GM10847 (cell line): ENCODE results near the gene LRFN3.

Experiments used
- POLR2A ChIP-seq: IDR thresholded peaks from 2 replicates; pipeline ENCODE4 v1.6.1; 2011; ENCODE audit not compliant: insufficient read length; ENCODE audit errors: extremely low read depth

LRFN3 gene

DNA sequence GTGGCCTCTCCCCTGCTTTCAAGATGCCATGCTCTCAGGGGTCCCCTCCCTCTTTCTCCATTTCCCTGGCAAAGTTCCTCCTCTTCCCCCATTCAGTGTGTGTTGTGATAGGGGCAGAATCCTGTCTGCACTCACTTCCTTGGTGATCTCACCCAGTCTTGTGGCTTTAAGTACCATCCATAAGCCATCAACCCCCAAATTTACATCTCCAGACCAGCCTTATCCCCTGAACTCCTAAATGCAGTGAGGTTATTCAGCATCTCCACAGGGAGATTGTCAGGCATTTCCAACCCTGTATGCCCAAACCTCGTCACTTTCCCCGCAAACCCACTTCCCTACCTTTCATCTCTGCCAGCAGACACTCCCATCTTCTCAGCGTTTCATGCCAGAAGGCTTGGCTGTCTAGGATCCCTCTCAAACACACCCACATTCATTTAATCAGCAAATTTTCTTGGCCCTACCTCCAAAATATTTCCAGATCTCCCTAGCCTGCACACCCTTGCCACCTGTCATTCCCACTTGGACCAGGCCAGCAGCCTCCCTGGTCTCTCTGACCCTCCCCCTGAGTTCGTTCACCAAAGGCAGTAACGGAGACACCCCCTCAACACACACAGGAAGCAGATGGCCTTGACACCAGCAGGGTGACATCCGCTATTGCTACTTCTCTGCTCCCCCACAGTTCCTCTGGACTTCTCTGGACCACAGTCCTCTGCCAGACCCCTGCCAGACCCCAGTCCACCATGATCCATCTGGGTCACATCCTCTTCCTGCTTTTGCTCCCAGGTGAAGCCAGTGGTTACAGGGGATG is 34.1 kb upstream of the LRFN3 start, which contains the start of gene HCST:
HCST (plus strand) TSS at position 676 of the 808 bp plus-strand sequence; CDS start at position 741, 65 bp downstream.
- TF ChIP-seq POLR2A: peak; percentile 44

DNA sequence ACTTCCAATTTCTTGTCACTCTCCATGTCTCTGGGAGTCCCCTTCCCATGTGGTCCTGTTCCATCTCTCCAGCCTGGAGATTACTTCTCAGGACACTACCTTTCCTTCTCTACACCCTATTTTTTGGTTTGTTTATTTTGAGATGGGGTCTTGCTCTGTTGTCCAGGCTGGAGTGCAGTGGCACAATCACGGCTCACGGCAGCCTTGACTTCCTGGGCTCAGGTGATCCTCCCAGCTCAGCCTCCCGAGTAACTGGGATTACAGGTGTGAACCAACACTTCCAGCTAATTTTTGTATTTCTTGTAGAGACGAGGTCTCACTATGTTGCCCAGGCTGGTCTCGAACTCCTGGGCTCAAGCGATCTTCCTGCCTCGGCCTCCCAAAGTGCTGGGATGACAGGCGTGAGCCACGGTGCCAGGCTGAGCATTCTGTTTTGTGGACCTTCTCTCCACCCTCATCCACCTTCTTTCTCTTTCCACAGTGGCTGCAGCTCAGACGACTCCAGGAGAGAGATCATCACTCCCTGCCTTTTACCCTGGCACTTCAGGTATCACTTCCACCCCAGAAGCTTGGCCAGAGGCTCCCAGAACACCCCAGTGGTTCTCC is 33.2 kb upstream of the LRFN3 start:
- TF ChIP-seq POLR2A: no peak

DNA sequence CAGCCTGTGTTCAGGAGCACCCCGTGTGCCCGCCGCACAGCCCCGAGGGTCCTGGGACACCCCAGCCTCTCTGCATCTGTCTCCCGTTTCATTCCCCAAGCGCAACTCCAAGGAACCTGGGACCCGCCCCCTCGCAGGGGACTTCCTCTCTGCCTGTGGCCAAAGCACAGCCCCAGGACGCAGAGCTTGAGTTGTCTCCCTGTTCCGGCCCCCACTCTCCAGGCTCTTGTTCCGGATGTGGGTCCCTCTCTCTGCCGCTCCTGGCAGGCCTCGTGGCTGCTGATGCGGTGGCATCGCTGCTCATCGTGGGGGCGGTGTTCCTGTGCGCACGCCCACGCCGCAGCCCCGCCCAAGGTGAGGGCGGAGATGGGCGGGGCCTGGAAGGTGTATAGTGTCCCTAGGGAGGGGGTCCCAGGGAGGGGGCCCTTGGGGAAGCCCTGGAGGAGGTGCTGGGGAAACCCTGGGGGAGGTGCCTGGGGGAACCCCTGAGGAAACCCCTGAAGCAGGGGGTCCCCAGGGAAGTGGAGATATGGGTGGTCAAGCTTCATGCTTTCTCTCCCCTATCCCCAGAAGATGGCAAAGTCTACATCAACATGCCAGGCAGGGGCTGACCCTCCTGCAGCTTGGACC is 32.5 kb upstream of the LRFN3 start:
- TF ChIP-seq POLR2A: peak; percentile 52

GRCh38 chr19:35904311-35905068 is 31.7 kb upstream of the LRFN3 start:
- no peak for TF ChIP-seq POLR2A

GRCh38 chr19:35905178-35905727 is 30.9 kb upstream of the LRFN3 start:
- TF ChIP-seq POLR2A: no peak

GRCh38 chr19:35907377-35907745 is 28.8 kb upstream of the LRFN3 start:
- TF ChIP-seq POLR2A: no peak

GRCh38 chr19:35908010-35908441 is 28.1 kb upstream of the LRFN3 start, which contains the start of gene TYROBP:
Gene TYROBP (minus strand): TSS chr19:35908295. CDS start chr19:35908228, 67 bp downstream.
- no peak for TF ChIP-seq POLR2A

GRCh38 chr19:35908973-35909683 is 27.0 kb upstream of the LRFN3 start:
- TF ChIP-seq POLR2A: no peak

DNA sequence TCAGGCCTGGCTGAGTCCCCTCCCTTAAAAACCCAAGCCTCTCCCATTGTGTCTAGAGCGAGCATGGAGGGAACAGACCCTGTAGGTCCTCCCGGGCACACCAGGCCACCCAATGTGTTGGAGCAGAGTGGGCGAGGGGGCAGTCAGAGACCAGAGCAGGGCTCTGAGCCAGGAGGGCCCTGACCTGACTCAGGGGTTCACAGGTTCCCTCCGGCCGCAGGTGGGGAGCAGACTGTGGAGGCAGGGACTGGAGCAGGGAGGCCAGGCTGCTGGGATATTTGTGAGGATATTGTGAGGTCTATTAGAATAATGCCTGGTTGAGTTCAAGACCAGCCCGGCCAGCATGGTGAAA is 26.5 kb upstream of the LRFN3 start:
- TF ChIP-seq POLR2A: no peak

GRCh38 chr19:35911173-35911572 is 25.0 kb upstream of the LRFN3 start:
- no peak for TF ChIP-seq POLR2A

GRCh38 chr19:35911790-35912189 is 24.4 kb upstream of the LRFN3 start:
- no peak for TF ChIP-seq POLR2A

DNA sequence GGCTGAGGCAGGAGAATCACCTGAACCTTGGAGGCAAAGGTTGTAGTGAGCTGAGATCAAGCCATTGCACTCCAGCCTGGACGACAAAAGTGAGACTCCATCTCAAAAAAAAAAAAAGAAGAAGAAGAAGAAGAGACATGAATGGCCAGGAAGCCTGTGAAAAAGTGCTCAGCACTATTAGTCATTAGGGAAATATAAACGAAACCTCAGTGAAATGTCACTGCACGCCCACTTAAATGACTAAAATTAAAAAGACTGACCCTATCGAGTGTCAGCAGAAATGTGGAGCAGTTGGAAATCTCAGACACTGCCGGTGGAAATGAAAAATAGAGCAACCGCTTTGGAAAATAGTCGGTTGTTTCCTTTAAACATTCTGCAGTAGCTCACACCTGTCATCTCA is 22.6 kb upstream of the LRFN3 start:
- no peak for TF ChIP-seq POLR2A

- no peak for TF ChIP-seq POLR2A
These were observed 20.7 kb upstream of the LRFN3 start for GRCh38 chr19:35915443-35915842.

DNA sequence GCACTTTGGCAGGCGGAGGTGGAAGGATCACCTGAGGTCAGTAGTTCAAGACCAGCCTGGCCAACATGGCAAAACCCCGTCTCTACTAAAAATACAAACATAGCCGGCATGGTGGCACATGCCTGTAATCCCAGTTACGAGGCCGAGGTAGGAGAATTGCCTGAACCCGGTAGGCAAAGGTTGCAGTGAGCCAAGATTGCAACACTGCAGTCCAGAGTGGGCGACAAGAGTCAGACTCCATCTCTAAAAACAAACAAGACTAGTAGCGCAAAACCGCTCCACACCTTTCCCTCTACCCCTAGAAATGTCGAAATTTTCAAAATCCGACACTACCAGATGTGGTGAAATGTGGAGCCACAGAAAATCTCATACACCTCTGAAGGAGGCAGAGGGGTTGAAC is 16.9 kb upstream of the LRFN3 start:
- TF ChIP-seq POLR2A: no peak
